Fibroblast of pulmonary artery (primary cell): Measurements from ENCODE around the gene DNPEP.

Source experiments
- DNase-seq: peaks from one replicate; pipeline ENCODE4 v3.0.0-alpha.2; 2010; ENCODE audit warnings: low read depth
- H3K4me3 ChIP-seq: replicated peaks from 2 replicates; pipeline ENCODE4 v1.5.1; 2011; ENCODE audit warnings: low read depth, mild to moderate bottlenecking, control low read depth, low read length, moderate library complexity
- CTCF ChIP-seq: IDR thresholded peaks from 2 replicates; pipeline ENCODE4 v1.5.1; 2011; ENCODE audit warnings: mild to moderate bottlenecking, control low read depth, low read length, inconsistent platforms; ENCODE audit errors: missing control alignments

Gene DNPEP

GRCh38 chr2:219387306-219388120 lies at the start of gene DNPEP:
Gene DNPEP (minus strand): TSS chr2:219387912. CDS start chr2:219387794, 118 bp downstream.
- no peak for TF ChIP-seq CTCF
- peak; percentile 94 for DNase-seq
- peak within 1 kb of the TSS; percentile 84 for H3K4me3 ChIP-seq

GRCh38 chr2:219437141-219437540 lies 49.4 kb upstream of the DNPEP start:
- no peak for DNase-seq
- H3K4me3 ChIP-seq, result no peak overlapping the region
- no peak for TF ChIP-seq CTCF

GRCh38 chr2:219436491-219436890 lies 48.8 kb upstream of the DNPEP start:
- no peak for DNase-seq
- no peak for TF ChIP-seq CTCF
- no peak overlapping the region for H3K4me3 ChIP-seq

- no peak for TF ChIP-seq CTCF
- no peak for DNase-seq
- H3K4me3 ChIP-seq, result no peak overlapping the region
Measured at GRCh38 chr2:219435701-219436100, 48.0 kb upstream of the DNPEP start.

GRCh38 chr2:219434718-219435525 lies 47.2 kb upstream of the DNPEP start, which contains the start of gene SPEG:
Gene SPEG (plus strand): TSS chr2:219434843. CDS start chr2:219434978, 135 bp downstream.
- DNase-seq, result no peak
- H3K4me3 ChIP-seq, result no peak within 1 kb of the TSS
- no peak for TF ChIP-seq CTCF

GRCh38 chr2:219434468-219434717 lies 46.7 kb upstream of the DNPEP start:
- DNase-seq, result no peak
- TF ChIP-seq CTCF, result no peak
- no peak overlapping the region for H3K4me3 ChIP-seq
